Measurements from ENCODE around the gene TRAF2. TPM values are rescaled to one million over a fixed set of nuclear protein-coding genes. Genes with fewer than 3 reads are reported as not detected.
A peak's percentile ranks its signal among the peaks of the same experiment; 100 is the strongest.

The TRAF2 gene
- total and polyA plus RNA-seq, 2 of the 13 experiments (the other 11 are each of a cell fraction or from before 2014, with no cell fraction given) = 12.4 to 13.6 TPM

DNA sequence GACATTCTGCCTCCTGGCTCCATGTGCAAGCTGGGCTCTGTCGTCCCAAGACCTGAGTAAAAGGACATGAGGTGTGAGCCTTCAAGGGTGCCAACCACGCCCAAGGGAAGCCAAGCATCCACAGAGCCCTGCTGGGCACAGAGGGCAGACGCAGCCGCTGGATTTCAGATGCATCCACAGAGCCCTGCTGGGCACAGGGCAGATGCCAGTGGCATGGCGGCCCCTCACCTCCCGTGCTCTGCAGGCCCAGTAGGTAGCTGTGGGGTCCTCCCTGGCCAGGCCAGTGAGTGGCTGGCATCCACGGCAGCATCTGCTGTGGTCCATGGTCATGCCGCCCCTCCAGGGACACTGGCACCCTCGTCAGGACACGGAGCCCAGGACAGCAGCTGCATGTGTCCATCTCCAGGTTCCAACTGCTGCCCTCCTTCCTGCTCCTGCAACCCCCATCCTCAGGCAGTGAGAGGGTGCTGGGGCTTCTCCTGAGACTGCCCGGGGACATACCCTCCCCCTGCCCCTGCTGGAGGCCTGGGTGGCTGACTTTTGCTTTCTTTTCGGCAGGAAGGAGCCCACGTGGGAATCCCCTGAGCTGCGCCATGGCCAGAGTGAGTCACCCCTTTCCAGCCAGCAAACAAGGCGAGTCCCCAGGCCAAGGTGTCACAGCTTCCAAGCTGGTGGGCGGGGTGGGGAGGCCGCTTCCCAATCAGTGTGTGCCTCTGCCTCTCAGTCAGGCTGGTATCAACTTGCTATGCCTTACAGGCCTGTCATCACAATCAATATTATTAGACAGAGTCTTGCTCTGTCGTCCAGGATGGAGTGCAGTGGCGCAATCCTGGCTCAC is 4.0 kb upstream of the TRAF2 start (continued):
- TF ChIP-seq FOXJ3 (CRISPR knock-in tag; IDR thresholded peaks at IDR 0.05; ENCODE audit: borderline replicate concordance) (no peak), PHF8 (CRISPR knock-in tag; IDR thresholded peaks at IDR 0.05) (peak; percentile 54), ZNF672 (CRISPR knock-in tag; IDR thresholded peaks at IDR 0.05) (no peak), ELF4 (CRISPR knock-in tag; IDR thresholded peaks at IDR 0.05; ENCODE audit: borderline replicate concordance) (no peak), NBN (conservative IDR thresholded peaks at IDR 0.05) (no peak), MAFK (conservative IDR thresholded peaks at IDR 0.05 in 1 of 2, IDR thresholded peaks at IDR 0.05 in 1 of 2; ENCODE audit: low read length in 2 of 2) (no peak), ZNF766 (CRISPR knock-in tag; IDR thresholded peaks at IDR 0.05; ENCODE audit: borderline replicate concordance) (0 out of 2 replicates have a peak, but pooled peaks have one; percentile 46), SNAI1 (CRISPR knock-in tag; IDR thresholded peaks at IDR 0.05; ENCODE audit: borderline replicate concordance) (no peak), ERF (CRISPR knock-in tag; IDR thresholded peaks at IDR 0.05) (peak; percentile 94), ZNF569 (CRISPR knock-in tag; IDR thresholded peaks at IDR 0.05; ENCODE audit: borderline replicate concordance) (no peak), ZMYM2 (CRISPR knock-in tag; IDR thresholded peaks at IDR 0.05) (peak; percentile 21; the same call in 1 of the 2 replicates), ZNF563 (CRISPR knock-in tag; IDR thresholded peaks at IDR 0.05) (peak; percentile 4)
- TF ChIP-seq, protein P1, sequence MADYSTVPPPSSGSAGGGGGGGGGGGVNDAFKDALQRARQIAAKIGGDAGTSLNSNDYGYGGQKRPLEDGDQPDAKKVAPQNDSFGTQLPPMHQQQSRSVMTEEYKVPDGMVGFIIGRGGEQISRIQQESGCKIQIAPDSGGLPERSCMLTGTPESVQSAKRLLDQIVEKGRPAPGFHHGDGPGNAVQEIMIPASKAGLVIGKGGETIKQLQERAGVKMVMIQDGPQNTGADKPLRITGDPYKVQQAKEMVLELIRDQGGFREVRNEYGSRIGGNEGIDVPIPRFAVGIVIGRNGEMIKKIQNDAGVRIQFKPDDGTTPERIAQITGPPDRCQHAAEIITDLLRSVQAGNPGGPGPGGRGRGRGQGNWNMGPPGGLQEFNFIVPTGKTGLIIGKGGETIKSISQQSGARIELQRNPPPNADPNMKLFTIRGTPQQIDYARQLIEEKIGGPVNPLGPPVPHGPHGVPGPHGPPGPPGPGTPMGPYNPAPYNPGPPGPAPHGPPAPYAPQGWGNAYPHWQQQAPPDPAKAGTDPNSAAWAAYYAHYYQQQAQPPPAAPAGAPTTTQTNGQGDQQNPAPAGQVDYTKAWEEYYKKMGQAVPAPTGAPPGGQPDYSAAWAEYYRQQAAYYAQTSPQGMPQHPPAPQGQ (CRISPR knock-in tag; IDR thresholded peaks at IDR 0.05; ENCODE audit: borderline replicate concordance) = no peak
- TF ChIP-seq, protein P2, sequence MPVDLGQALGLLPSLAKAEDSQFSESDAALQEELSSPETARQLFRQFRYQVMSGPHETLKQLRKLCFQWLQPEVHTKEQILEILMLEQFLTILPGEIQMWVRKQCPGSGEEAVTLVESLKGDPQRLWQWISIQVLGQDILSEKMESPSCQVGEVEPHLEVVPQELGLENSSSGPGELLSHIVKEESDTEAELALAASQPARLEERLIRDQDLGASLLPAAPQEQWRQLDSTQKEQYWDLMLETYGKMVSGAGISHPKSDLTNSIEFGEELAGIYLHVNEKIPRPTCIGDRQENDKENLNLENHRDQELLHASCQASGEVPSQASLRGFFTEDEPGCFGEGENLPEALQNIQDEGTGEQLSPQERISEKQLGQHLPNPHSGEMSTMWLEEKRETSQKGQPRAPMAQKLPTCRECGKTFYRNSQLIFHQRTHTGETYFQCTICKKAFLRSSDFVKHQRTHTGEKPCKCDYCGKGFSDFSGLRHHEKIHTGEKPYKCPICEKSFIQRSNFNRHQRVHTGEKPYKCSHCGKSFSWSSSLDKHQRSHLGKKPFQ (CRISPR knock-in tag; IDR thresholded peaks at IDR 0.05; ENCODE audit: insufficient replicate concordance) = peak; percentile 79
- TF ChIP-seq, protein P3, sequence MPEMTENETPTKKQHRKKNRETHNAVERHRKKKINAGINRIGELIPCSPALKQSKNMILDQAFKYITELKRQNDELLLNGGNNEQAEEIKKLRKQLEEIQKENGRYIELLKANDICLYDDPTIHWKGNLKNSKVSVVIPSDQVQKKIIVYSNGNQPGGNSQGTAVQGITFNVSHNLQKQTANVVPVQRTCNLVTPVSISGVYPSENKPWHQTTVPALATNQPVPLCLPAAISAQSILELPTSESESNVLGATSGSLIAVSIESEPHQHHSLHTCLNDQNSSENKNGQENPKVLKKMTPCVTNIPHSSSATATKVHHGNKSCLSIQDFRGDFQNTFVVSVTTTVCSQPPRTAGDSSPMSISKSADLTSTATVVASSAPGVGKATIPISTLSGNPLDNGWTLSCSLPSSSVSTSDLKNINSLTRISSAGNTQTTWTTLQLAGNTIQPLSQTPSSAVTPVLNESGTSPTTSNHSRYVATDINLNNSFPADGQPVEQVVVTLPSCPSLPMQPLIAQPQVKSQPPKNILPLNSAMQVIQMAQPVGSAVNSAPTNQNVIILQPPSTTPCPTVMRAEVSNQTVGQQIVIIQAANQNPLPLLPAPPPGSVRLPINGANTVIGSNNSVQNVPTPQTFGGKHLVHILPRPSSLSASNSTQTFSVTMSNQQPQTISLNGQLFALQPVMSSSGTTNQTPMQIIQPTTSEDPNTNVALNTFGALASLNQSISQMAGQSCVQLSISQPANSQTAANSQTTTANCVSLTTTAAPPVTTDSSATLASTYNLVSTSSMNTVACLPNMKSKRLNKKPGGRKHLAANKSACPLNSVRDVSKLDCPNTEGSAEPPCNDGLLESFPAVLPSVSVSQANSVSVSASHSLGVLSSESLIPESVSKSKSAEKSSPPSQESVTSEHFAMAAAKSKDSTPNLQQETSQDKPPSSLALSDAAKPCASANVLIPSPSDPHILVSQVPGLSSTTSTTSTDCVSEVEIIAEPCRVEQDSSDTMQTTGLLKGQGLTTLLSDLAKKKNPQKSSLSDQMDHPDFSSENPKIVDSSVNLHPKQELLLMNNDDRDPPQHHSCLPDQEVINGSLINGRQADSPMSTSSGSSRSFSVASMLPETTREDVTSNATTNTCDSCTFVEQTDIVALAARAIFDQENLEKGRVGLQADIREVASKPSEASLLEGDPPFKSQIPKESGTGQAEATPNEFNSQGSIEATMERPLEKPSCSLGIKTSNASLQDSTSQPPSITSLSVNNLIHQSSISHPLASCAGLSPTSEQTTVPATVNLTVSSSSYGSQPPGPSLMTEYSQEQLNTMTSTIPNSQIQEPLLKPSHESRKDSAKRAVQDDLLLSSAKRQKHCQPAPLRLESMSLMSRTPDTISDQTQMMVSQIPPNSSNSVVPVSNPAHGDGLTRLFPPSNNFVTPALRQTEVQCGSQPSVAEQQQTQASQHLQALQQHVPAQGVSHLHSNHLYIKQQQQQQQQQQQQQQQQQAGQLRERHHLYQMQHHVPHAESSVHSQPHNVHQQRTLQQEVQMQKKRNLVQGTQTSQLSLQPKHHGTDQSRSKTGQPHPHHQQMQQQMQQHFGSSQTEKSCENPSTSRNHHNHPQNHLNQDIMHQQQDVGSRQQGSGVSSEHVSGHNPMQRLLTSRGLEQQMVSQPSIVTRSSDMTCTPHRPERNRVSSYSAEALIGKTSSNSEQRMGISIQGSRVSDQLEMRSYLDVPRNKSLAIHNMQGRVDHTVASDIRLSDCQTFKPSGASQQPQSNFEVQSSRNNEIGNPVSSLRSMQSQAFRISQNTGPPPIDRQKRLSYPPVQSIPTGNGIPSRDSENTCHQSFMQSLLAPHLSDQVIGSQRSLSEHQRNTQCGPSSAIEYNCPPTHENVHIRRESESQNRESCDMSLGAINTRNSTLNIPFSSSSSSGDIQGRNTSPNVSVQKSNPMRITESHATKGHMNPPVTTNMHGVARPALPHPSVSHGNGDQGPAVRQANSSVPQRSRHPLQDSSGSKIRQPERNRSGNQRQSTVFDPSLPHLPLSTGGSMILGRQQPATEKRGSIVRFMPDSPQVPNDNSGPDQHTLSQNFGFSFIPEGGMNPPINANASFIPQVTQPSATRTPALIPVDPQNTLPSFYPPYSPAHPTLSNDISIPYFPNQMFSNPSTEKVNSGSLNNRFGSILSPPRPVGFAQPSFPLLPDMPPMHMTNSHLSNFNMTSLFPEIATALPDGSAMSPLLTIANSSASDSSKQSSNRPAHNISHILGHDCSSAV (CRISPR knock-in tag; IDR thresholded peaks at IDR 0.05; ENCODE audit: borderline replicate concordance) = no peak
- TF ChIP-seq, protein P4, sequence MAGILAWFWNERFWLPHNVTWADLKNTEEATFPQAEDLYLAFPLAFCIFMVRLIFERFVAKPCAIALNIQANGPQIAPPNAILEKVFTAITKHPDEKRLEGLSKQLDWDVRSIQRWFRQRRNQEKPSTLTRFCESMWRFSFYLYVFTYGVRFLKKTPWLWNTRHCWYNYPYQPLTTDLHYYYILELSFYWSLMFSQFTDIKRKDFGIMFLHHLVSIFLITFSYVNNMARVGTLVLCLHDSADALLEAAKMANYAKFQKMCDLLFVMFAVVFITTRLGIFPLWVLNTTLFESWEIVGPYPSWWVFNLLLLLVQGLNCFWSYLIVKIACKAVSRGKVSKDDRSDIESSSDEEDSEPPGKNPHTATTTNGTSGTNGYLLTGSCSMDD (CRISPR knock-in tag; IDR thresholded peaks at IDR 0.05) = no peak
